Sigmoid colon (tissue), 7 donors: ENCODE data around the gene GALNT10. TPM values are rescaled to one million over a fixed set of nuclear protein-coding genes. Genes with fewer than 3 reads are reported as not detected.

Experiments used
- DNase-seq: peaks from one replicate; pipeline ENCODE4 v3.0.0-alpha.2; 2019
- H3K27ac ChIP-seq, 4 donors: fragments of 200-600 bp; sonication (generic); one replicate each; pipeline ENCODE4 v1.5.1; 2016 to 2019; ENCODE audit warnings: mild to moderate bottlenecking in 1 of 4
- H3K27me3 ChIP-seq, 3 donors: fragments of 200-600 bp; sonication (generic); one replicate each; pipeline ENCODE4 v1.5.1; 2019; ENCODE audit warnings: mild to moderate bottlenecking in 1 of 3
- H3K36me3 ChIP-seq, 4 donors: fragments of 200-600 bp; sonication (generic); one replicate each; pipeline ENCODE4 v1.5.1; 2016 to 2019
- H3K4me1 ChIP-seq, 4 donors: fragments of 200-600 bp; sonication (generic); one replicate each; pipeline ENCODE4 v1.5.1; 2017 to 2019
- H3K4me3 ChIP-seq, 4 donors: fragments of 200-600 bp; sonication (generic); one replicate each; pipeline ENCODE4 v1.5.1; 2017 to 2019; ENCODE audit warnings: mild to moderate bottlenecking in 2 of 4, moderate library complexity in 1 of 4
- H3K9me3 ChIP-seq, 4 donors: fragments of 200-600 bp in 3 of 4; sonication (generic) in 3 of 4; one replicate each; pipeline versions ENCODE4 v1.5.1 to v1.6.1; 2013 to 2019
- EP300 ChIP-seq, 4 donors: sonication (generic); formaldehyde crosslinking; IDR thresholded peaks; one replicate each; pipeline ENCODE4 v1.6.1; 2017; ENCODE audit warnings: antibody characterized with exemption in 4 of 4
- POLR2A ChIP-seq, 2 donors: fragments of 450-650 bp; IDR thresholded peaks; one replicate each; pipeline ENCODE4 v1.6.1; 2016; ENCODE audit warnings: antibody characterized with exemption in 2 of 2, mild to moderate bottlenecking in 2 of 2, moderate library complexity in 2 of 2
- POLR2AphosphoS5 ChIP-seq, 4 donors: sonication (generic); formaldehyde crosslinking; IDR thresholded peaks; one replicate each; pipeline ENCODE4 v1.6.1; 2017; ENCODE audit warnings: antibody characterized with exemption in 4 of 4
- WGBS, 2 donors: extraction: QIAGEN DNeasy Blood & Tissue Kit; methylation state at CpG; one replicate each; pipeline ENCODE4 v1.1.7; 2013; 5-methylcytosine and 5-hydroxymethylcytosine counted together
- intact Hi-C: fragments of 100-400 bp; cut with DNase I; formaldehyde crosslinking; loops from one replicate; pipeline ENCODE4 v1.15.1; 2023
- polyA plus RNA-seq, 3 donors: library from polyadenylated mRNA; stranded (reverse); fragments of 200-250 nt; gene quantifications; one replicate each; pipeline ENCODE4 v1.2.3, GENCODE V29; 2013
- total RNA-seq, 4 donors: library from RNA; depleted of rRNA; stranded (reverse); fragments of >200 nt; gene quantifications; one replicate each; pipeline ENCODE4 v1.1.0, GENCODE V29; 2016
- TF ChIP-seq, protein P1 (sequence below), 4 experiments: fragments of 450-650 bp in 3 of 4; fragments of 200-600 bp in 1 of 4; IDR thresholded peaks; one replicate each; pipeline ENCODE4 v1.5.1; 2016 to 2019; ENCODE audit warnings: antibody characterized with exemption in 4 of 4, mild to moderate bottlenecking in 3 of 4, moderate library complexity in 2 of 4
- donor health status: healthy with polysubstance abuse.
- donor health status: Bipolar disorder and iron deficiency.
- donor health status: healthy.

The GALNT10 gene
- total and polyA plus RNA-seq, 7 donors: 6.0 to 41.7 (median 24.3) TPM

DNA sequence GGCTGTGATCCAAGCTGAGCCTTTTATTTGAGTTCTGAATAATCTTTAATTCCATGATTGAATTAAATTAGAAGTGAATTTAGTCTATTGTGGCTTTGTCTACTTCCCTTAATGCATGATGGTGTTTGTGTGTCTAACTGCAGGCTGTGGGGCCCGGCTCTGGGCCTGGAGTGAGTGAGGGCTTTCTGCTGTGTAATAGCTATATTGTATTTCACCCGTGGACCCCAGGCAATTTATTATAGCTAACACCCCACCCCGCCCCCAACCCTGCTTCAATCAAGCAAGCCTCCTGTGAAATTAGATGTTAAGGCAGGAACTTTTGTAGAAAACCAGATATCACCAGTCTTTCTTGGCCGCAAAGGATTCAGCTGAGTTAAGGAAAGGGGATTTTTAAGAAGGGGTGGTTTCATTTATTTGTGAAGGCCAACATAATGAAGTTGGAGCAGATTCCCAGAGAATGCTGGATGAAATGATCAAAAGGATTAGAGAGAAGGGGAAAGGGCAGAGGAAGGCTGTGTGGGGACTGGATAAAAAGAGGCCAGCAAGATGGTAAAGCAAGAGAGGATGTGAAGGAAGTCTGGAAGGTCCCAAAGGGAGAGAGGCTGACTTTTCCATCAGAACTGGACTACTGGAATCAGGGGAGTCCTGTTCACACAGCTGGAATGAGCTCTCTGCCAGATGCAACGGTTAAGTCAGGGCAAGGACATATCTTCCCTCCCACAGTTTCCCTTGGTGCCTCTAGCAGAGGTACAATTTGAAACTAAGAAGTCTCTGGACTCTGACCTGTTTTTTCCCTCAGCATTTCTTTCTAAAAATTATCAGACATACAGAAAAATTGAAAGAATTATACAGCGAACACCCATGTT lies 129.9 kb downstream of the GALNT10 start:
- intact Hi-C loops: no loop called here
- H3K9me3 ChIP-seq: no peaks in the 10 kb centered on the region
- H3K36me3 ChIP-seq: peaks cover 0 to 4% (median 0%) of the 10 kb centered on the region in 4 donors
- 69 to 76% methylated on average over 6 of the region's 6 CpGs for WGBS, 2 donors
- DNase-seq: no peak
- TF ChIP-seq POLR2A (IDR thresholded peaks at IDR 0.05) (no peak), EP300 (IDR thresholded peaks at IDR 0.05) (no peak), POLR2AphosphoS5 (IDR thresholded peaks at IDR 0.05) (no peak)
- TF ChIP-seq, protein P1, sequence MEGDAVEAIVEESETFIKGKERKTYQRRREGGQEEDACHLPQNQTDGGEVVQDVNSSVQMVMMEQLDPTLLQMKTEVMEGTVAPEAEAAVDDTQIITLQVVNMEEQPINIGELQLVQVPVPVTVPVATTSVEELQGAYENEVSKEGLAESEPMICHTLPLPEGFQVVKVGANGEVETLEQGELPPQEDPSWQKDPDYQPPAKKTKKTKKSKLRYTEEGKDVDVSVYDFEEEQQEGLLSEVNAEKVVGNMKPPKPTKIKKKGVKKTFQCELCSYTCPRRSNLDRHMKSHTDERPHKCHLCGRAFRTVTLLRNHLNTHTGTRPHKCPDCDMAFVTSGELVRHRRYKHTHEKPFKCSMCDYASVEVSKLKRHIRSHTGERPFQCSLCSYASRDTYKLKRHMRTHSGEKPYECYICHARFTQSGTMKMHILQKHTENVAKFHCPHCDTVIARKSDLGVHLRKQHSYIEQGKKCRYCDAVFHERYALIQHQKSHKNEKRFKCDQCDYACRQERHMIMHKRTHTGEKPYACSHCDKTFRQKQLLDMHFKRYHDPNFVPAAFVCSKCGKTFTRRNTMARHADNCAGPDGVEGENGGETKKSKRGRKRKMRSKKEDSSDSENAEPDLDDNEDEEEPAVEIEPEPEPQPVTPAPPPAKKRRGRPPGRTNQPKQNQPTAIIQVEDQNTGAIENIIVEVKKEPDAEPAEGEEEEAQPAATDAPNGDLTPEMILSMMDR (IDR thresholded peaks at IDR 0.05): no peak
- H3K27me3 ChIP-seq: no peaks in the 10 kb centered on the region
- H3K4me3 ChIP-seq: no peak overlapping the region
- no peak overlapping the region for H3K27ac ChIP-seq
- peaks cover 0 to 13% (median 0%) of the 10 kb centered on the region in 4 donors for H3K4me1 ChIP-seq

- TF ChIP-seq, protein P1 (IDR thresholded peaks at IDR 0.05): no peak
- TF ChIP-seq POLR2A (IDR thresholded peaks at IDR 0.05): no peak
- no peak for TF ChIP-seq EP300 (IDR thresholded peaks at IDR 0.05)
- TF ChIP-seq POLR2AphosphoS5 (IDR thresholded peaks at IDR 0.05): no peak
- intact Hi-C loops: no loop called here
- H3K4me3 ChIP-seq: no peak overlapping the region
- no peaks in the 10 kb centered on the region for H3K9me3 ChIP-seq
- peaks cover 0 to 4% (median 0%) of the 10 kb centered on the region in 4 donors for H3K36me3 ChIP-seq
- DNase-seq: no peak
- WGBS, 2 donors: 80 to 98% methylated on average over 3 of the region's 3 CpGs
- H3K27me3 ChIP-seq: no peaks in the 10 kb centered on the region
- no peak overlapping the region for H3K27ac ChIP-seq
- peaks cover 0 to 13% (median 0%) of the 10 kb centered on the region in 4 donors for H3K4me1 ChIP-seq
These were observed 131.0 kb downstream of the GALNT10 start for GRCh38 chr5:154321546-154321945.

DNA sequence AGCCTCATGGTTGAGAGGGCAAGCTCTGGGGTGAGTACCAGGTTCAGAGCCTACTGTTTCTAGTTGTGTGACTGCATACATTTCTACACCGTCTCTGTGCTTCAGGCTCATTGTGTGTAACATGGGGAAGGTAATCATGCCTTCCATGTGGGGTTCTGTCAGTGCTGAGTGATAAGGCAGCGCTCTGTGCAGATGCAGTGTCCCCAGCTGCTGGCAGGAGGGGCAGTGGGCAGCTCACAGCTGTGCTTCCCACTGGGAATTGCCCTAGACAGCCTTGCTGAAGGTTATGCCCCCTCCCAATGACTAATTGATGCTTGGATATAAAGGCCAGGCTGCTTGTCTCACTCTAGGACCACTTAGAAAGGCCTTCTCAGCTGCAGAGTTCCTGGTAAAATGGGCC lies 133.5 kb downstream of the GALNT10 start:
- intact Hi-C loops: no loop called here
- Histone ChIP-seq H3K4me1 (peaks cover 0 to 13% (median 0%) of the 10 kb centered on the region in 4 donors), H3K27ac (no peak overlapping the region), H3K36me3 (peaks cover 0 to 4% (median 0%) of the 10 kb centered on the region in 4 donors), H3K9me3 (no peaks in the 10 kb centered on the region), H3K4me3 (no peak overlapping the region), H3K27me3 (no peaks in the 10 kb centered on the region)
- DNase-seq: no peak
- TF ChIP-seq EP300 (IDR thresholded peaks at IDR 0.05): no peak
- no peak for TF ChIP-seq POLR2A (IDR thresholded peaks at IDR 0.05)
- TF ChIP-seq, protein P1 (IDR thresholded peaks at IDR 0.05): no peak
- TF ChIP-seq POLR2AphosphoS5 (IDR thresholded peaks at IDR 0.05): no peak
- WGBS, 2 donors: 93 to 97% methylated on average over 2 of the region's 2 CpGs

- DNase-seq: no peak
- Histone ChIP-seq H3K4me1 (peaks cover 0 to 6% (median 0%) of the 10 kb centered on the region in 4 donors), H3K36me3 (peaks cover 0 to 13% (median 2%) of the 10 kb centered on the region in 4 donors), H3K27ac (no peak overlapping the region), H3K9me3 (no peaks in the 10 kb centered on the region), H3K27me3 (no peaks in the 10 kb centered on the region), H3K4me3 (no peak overlapping the region)
- intact Hi-C loops: no loop called here
- TF ChIP-seq, protein P1 (IDR thresholded peaks at IDR 0.05): no peak
- 82 to 94% methylated on average over 1 of the region's 1 CpG for WGBS, 2 donors
These were observed 135.0 kb downstream of the GALNT10 start for GRCh38 chr5:154325566-154325965.
